ENCODE measurements around the gene GLOD4. TPM values are rescaled to one million over a fixed set of nuclear protein-coding genes. Genes with fewer than 3 reads are reported as not detected.

The GLOD4 gene
- total and polyA plus RNA-seq, 2 donors (not counting 1 experiment from before 2014, with no cell fraction given), result 31.7 to 62.8 TPM

DNA sequence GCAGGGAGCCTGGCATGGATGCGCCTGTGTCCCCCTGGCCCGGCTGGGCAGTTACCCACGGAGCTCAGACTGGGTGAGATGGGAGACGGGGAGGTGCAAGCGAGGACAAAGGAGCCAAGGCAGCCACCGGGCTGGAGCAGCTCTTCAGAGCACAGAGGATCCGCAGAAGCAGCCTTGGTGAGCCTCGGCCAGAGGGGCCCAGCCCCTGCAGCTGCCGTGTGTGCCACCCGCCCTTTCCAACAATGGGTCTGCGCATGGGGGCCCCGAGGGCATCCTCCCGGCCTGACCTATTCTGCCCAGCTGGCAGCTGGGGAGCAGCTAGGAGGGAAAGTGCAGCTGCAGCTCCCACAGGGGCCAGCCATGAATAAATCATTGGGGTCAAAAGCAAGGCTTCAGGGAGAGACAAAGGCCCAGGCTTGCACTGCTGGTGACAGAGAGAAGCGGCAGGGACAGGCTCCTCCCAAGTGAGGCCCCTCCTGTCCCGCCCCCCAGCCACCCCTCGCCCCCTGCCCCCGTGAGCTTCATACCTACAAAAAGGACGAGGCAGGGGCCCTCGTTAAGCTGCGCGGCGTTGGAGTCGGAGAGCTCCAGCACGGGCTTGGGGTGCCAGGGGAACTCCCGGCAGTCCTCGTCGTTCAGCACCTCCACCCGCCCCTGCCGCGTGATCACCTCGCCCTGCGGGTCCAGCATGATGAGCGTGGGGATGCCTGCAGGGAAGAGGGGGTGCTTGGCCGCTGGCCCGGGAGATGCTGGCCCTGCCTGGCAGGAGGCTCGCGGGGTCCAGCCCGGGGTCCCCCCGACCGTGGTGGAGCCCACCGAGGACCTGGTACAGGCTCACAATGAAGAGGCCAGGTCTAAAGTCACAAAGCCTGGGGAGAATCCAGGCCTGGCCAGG is 22.7 kb upstream of the GLOD4 start:
- Histone ChIP-seq H4K20me1 (ENCODE audit: control insufficient read depth, extremely low read depth, insufficient read depth, low read length) (no peaks in the 10 kb centered on the region), H3K9ac (ENCODE audit: insufficient read depth, low read length) (no peak overlapping the region), H3K9me3 (ENCODE audit: control insufficient read depth, insufficient read depth, low read depth, low read length) (no peaks in the 10 kb centered on the region), H2AFZ (ENCODE audit: low read length) (no peak overlapping the region), H3K4me1 (ENCODE audit: control insufficient read depth, extremely low read depth, insufficient read depth, low read length) (no peaks in the 10 kb centered on the region), H3K79me2 (ENCODE audit: control insufficient read depth, insufficient read depth, low read length) (no peaks in the 10 kb centered on the region), H3K27me3 (ENCODE audit: control insufficient read depth, insufficient read depth, low read length) (no peaks in the 10 kb centered on the region), H3K36me3 (ENCODE audit: control insufficient read depth, insufficient read depth, low read length) (peaks cover 4% of the 10 kb centered on the region), H3K4me2 (ENCODE audit: extremely low read depth, insufficient read depth, low read length) (no peak overlapping the region), H3K4me3 (replicated peaks in 1 of 4; ENCODE audit: control extremely low read depth in 1 of 4, insufficient read depth in 1 of 4, low read depth in 3 of 4, low read length in 4 of 4) (no peak overlapping the region), H3K27ac (ENCODE audit: insufficient read depth, low read length) (no peak overlapping the region)
- TF ChIP-seq, protein P1, sequence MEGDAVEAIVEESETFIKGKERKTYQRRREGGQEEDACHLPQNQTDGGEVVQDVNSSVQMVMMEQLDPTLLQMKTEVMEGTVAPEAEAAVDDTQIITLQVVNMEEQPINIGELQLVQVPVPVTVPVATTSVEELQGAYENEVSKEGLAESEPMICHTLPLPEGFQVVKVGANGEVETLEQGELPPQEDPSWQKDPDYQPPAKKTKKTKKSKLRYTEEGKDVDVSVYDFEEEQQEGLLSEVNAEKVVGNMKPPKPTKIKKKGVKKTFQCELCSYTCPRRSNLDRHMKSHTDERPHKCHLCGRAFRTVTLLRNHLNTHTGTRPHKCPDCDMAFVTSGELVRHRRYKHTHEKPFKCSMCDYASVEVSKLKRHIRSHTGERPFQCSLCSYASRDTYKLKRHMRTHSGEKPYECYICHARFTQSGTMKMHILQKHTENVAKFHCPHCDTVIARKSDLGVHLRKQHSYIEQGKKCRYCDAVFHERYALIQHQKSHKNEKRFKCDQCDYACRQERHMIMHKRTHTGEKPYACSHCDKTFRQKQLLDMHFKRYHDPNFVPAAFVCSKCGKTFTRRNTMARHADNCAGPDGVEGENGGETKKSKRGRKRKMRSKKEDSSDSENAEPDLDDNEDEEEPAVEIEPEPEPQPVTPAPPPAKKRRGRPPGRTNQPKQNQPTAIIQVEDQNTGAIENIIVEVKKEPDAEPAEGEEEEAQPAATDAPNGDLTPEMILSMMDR (conservative IDR thresholded peaks at IDR 0.05 in 1 of 2, IDR thresholded peaks at IDR 0.05 in 1 of 2; ENCODE audit: low read depth in 1 of 2, low read length in 2 of 2), result no peak
- TF ChIP-seq EZH2 (IDR thresholded peaks at IDR 0.05; ENCODE audit: low read length, missing control alignments), result no peak
- no peak for DNase-seq (ENCODE audit: low read depth in 2 of 2)

DNA sequence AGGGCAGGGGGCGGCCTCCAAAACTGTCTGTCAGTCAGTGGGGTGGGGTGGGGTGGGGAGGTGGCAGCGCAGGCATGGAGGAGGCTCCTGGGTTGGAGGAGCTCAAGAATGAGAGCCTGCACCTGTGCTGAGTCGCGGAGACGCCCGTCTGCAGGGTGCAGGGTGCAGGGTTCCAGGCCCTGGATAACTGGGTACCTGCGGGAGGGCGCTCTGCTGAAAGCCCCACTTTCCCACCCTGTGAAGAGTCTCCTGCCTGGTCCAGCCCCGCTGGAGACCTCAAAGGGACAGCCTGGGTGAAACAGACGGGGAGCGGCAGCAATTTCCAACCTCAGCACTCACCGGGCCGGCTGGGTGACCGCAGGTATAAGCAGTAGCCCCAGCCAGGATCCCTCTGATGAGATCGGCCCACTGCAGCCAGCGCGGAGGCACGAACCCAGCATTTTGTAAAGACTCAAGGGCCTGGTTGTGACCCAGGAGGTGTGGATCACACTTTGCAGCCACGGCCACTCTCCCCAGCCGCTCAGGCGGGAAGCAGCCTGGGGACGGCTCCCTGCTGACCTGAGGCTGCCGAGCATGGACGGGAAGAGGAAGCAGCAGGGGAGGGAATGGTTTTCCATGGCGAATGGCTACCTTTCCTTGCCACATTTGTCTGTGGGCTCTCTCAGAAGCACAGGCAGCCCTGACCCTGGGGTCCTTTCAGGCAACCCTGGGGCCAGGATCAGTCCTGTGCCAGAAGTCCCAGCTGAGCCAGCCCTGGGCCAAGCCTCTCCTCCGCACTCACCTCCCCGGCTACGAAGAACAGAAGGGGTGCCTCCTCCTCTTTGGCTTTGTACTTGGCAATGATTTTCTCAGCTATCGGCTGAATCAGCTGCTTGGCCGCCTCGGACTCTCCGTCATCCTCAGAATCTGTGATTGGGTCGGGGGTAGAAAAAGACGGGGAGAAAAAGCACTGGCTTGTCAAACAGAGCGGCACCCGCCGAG is 21.1 kb upstream of the GLOD4 start:
- H3K9ac ChIP-seq (ENCODE audit: insufficient read depth, low read length), result no peak overlapping the region
- H3K4me1 ChIP-seq (ENCODE audit: control insufficient read depth, extremely low read depth, insufficient read depth, low read length), result no peaks in the 10 kb centered on the region
- H3K9me3 ChIP-seq (ENCODE audit: control insufficient read depth, insufficient read depth, low read depth, low read length), result no peaks in the 10 kb centered on the region
- no peak for DNase-seq (ENCODE audit: low read depth in 2 of 2)
- no peak overlapping the region for H3K27ac ChIP-seq (ENCODE audit: insufficient read depth, low read length)
- H3K4me2 ChIP-seq (ENCODE audit: extremely low read depth, insufficient read depth, low read length), result no peak overlapping the region
- TF ChIP-seq EZH2 (IDR thresholded peaks at IDR 0.05; ENCODE audit: low read length, missing control alignments), result no peak
- TF ChIP-seq, protein P1 (conservative IDR thresholded peaks at IDR 0.05 in 1 of 2, IDR thresholded peaks at IDR 0.05 in 1 of 2; ENCODE audit: low read depth in 1 of 2, low read length in 2 of 2), result no peak
- H2AFZ ChIP-seq (ENCODE audit: low read length), result no peak overlapping the region
- no peaks in the 10 kb centered on the region for H4K20me1 ChIP-seq (ENCODE audit: control insufficient read depth, extremely low read depth, insufficient read depth, low read length)
- no peaks in the 10 kb centered on the region for H3K79me2 ChIP-seq (ENCODE audit: control insufficient read depth, insufficient read depth, low read length)
- peaks cover 4% of the 10 kb centered on the region for H3K36me3 ChIP-seq (ENCODE audit: control insufficient read depth, insufficient read depth, low read length)
- no peaks in the 10 kb centered on the region for H3K27me3 ChIP-seq (ENCODE audit: control insufficient read depth, insufficient read depth, low read length)
- no peak overlapping the region for H3K4me3 ChIP-seq (replicated peaks in 1 of 4; ENCODE audit: control extremely low read depth in 1 of 4, insufficient read depth in 1 of 4, low read depth in 3 of 4, low read length in 4 of 4)

DNA sequence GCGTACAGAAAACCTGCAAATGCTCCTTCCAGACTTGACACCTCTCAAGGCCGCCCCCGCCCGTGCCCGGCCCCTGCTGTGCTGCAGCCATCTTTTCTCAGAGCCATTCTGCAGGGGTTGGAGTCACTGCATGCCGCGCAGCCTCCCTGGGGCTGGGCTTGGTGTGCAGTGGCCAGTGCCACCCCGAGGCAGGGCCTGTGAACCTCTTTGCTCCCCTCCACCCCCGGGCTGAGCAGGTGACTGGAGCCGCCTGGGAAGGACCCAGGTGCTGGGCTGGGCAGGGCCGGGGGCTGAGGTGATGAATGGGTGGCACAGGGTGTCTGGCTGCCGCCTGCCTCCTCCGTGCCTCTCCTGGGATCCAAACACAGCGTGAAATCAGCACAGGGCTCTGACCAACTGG is 20.4 kb upstream of the GLOD4 start:
- no peak for TF ChIP-seq EZH2 (IDR thresholded peaks at IDR 0.05; ENCODE audit: low read length, missing control alignments)
- TF ChIP-seq, protein P1 (conservative IDR thresholded peaks at IDR 0.05 in 1 of 2, IDR thresholded peaks at IDR 0.05 in 1 of 2; ENCODE audit: low read depth in 1 of 2, low read length in 2 of 2), result no peak
- no peak overlapping the region for H3K27ac ChIP-seq (ENCODE audit: insufficient read depth, low read length)

More for the DNA sequence above, 20.4 kb upstream of the GLOD4 start:
- Histone ChIP-seq H3K9ac (ENCODE audit: insufficient read depth, low read length) (no peak overlapping the region), H3K27me3 (ENCODE audit: control insufficient read depth, insufficient read depth, low read length) (no peaks in the 10 kb centered on the region), H3K4me1 (ENCODE audit: control insufficient read depth, extremely low read depth, insufficient read depth, low read length) (no peaks in the 10 kb centered on the region), H3K79me2 (ENCODE audit: control insufficient read depth, insufficient read depth, low read length) (no peaks in the 10 kb centered on the region), H3K4me3 (replicated peaks in 1 of 4; ENCODE audit: control extremely low read depth in 1 of 4, insufficient read depth in 1 of 4, low read depth in 3 of 4, low read length in 4 of 4) (no peak overlapping the region), H4K20me1 (ENCODE audit: control insufficient read depth, extremely low read depth, insufficient read depth, low read length) (no peaks in the 10 kb centered on the region), H3K36me3 (ENCODE audit: control insufficient read depth, insufficient read depth, low read length) (peaks cover 4% of the 10 kb centered on the region), H3K9me3 (ENCODE audit: control insufficient read depth, insufficient read depth, low read depth, low read length) (no peaks in the 10 kb centered on the region), H2AFZ (ENCODE audit: low read length) (no peak overlapping the region), H3K4me2 (ENCODE audit: extremely low read depth, insufficient read depth, low read length) (no peak overlapping the region)
- DNase-seq (ENCODE audit: low read depth in 2 of 2), result no peak

Measured in fibroblast of lung (primary cell).